Prostate gland (tissue), 2 donors: Measurements from ENCODE around the gene NDRG2.

Experiments
- CTCF ChIP-seq, 4 experiments: fragments of 200-600 bp in 2 of 4; fragments of 450-650 bp in 2 of 4; sonication (generic) in 2 of 4; IDR thresholded peaks; 1 replicate in 3 of 4; 2 replicates in 1 of 4; pipeline ENCODE4 v1.5.1; 2016 to 2019; ENCODE audit warnings: antibody characterized with exemption in 4 of 4, mild to moderate bottlenecking in 2 of 4, moderate library complexity in 2 of 4
- POLR2A ChIP-seq: fragments of 450-650 bp; IDR thresholded peaks from one replicate; pipeline ENCODE4 v1.6.1; 2016; ENCODE audit warnings: antibody characterized with exemption, mild to moderate bottlenecking
- POLR2AphosphoS5 ChIP-seq: sonication (generic); formaldehyde crosslinking; IDR thresholded peaks from one replicate; pipeline ENCODE4 v1.6.1; 2017; ENCODE audit warnings: antibody characterized with exemption

- TF ChIP-seq POLR2A, result no peak
- peak; percentile 33 to 74 (median 58) for TF ChIP-seq CTCF (IDR thresholded peaks at IDR 0.05)
- TF ChIP-seq POLR2AphosphoS5, result no peak
These were observed 43.9 kb upstream of the NDRG2 start for GRCh38 chr14:21068521-21069387.
